Glutamatergic neuron (in vitro differentiated cells): Measurements from ENCODE around the gene CHST11. TPM values are rescaled to one million over a fixed set of nuclear protein-coding genes. Genes with fewer than 3 reads are reported as not detected.

ENCODE experiments used
- DNase-seq: peaks from one replicate; pipeline ENCODE4 v3.0.0; 2022
- H3K27ac Mint-ChIP-seq: one replicate; pipeline ENCODE4 v1.8.0; 2020; ENCODE audit warnings: mild to moderate bottlenecking, mixed read lengths, inconsistent platforms; ENCODE audit not compliant: unreplicated experiment
- H3K27me3 Mint-ChIP-seq: one replicate; pipeline ENCODE4 v1.8.0; 2020; ENCODE audit warnings: mild to moderate bottlenecking, moderate library complexity, mixed read lengths, inconsistent platforms; ENCODE audit not compliant: unreplicated experiment
- H3K36me3 Mint-ChIP-seq: one replicate; pipeline ENCODE4 v1.8.0; 2020; ENCODE audit warnings: mild to moderate bottlenecking, mixed read lengths, inconsistent platforms; ENCODE audit not compliant: unreplicated experiment
- H3K4me1 Mint-ChIP-seq: one replicate; pipeline ENCODE4 v1.8.0; 2020; ENCODE audit warnings: mild to moderate bottlenecking, low read depth, mixed read lengths, inconsistent platforms; ENCODE audit not compliant: unreplicated experiment
- H3K4me3 Mint-ChIP-seq: one replicate; pipeline ENCODE4 v1.8.0; 2020; ENCODE audit warnings: mild to moderate bottlenecking, mixed read lengths, inconsistent platforms; ENCODE audit not compliant: unreplicated experiment
- H3K9me3 Mint-ChIP-seq: one replicate; pipeline ENCODE4 v1.8.0; 2020; ENCODE audit warnings: mild to moderate bottlenecking, moderate library complexity, mixed read lengths, inconsistent platforms; ENCODE audit not compliant: unreplicated experiment
- CTCF ChIP-seq: fragments of 200-600 bp; sonication (generic); IDR thresholded peaks from one replicate; pipeline ENCODE4 v1.5.0; 2021; ENCODE audit not compliant: partially characterized antibody, unreplicated experiment
- total RNA-seq: library from RNA; stranded (reverse); fragmentation: NEBNext Ultra II Directional; extraction: Animal tissue kit (Norgen Biotek cat#: 25700); gene quantifications from one replicate; pipeline ENCODE4 v1.2.1, GENCODE V29; 2021; ENCODE audit not compliant: unreplicated experiment

The CHST11 gene
- total RNA-seq, 1 donor from 2014 or later, result 11.5 TPM

- DNase-seq, result no peak
- no peak for TF ChIP-seq CTCF
- Mint-ChIP-seq H3K27ac (no peak overlapping the region), H3K4me1 (peaks cover 33% of the 10 kb centered on the region), H3K36me3 (no peaks in the 10 kb centered on the region), H3K27me3 (no peaks in the 10 kb centered on the region), H3K4me3 (no peak overlapping the region), H3K9me3 (peaks cover 3% of the 10 kb centered on the region)
Observed at GRCh38 chr12:104720339-104721038, 263.7 kb downstream of the CHST11 start.

GRCh38 chr12:104721039-104721405, 264.3 kb downstream of the CHST11 start:
- Mint-ChIP-seq H3K9me3 (peaks cover 3% of the 10 kb centered on the region), H3K27me3 (no peaks in the 10 kb centered on the region)

GRCh38 chr12:104721936-104722335, 265.2 kb downstream of the CHST11 start:
- H3K27me3 Mint-ChIP-seq, result no peaks in the 10 kb centered on the region
- TF ChIP-seq CTCF, result no peak
- DNase-seq, result no peak
- no peaks in the 10 kb centered on the region for H3K36me3 Mint-ChIP-seq
- H3K4me3 Mint-ChIP-seq, result no peak overlapping the region
- H3K9me3 Mint-ChIP-seq, result peaks cover 3% of the 10 kb centered on the region
- H3K4me1 Mint-ChIP-seq, result peaks cover 27% of the 10 kb centered on the region
- no peak overlapping the region for H3K27ac Mint-ChIP-seq

More at GRCh38 chr12:104721039-104721405, 264.3 kb downstream of the CHST11 start:
- Mint-ChIP-seq H3K27ac (no peak overlapping the region), H3K36me3 (no peaks in the 10 kb centered on the region), H3K4me1 (peaks cover 29% of the 10 kb centered on the region), H3K4me3 (no peak overlapping the region)
- DNase-seq, result no peak
- TF ChIP-seq CTCF, result no peak

GRCh38 chr12:104722601-104723534, 266.1 kb downstream of the CHST11 start:
- H3K4me3 Mint-ChIP-seq, result no peak overlapping the region
- no peak for DNase-seq

More at GRCh38 chr12:104722601-104723534, 266.1 kb downstream of the CHST11 start:
- peaks cover 3% of the 10 kb centered on the region for H3K9me3 Mint-ChIP-seq
- TF ChIP-seq CTCF, result no peak
- H3K36me3 Mint-ChIP-seq, result no peaks in the 10 kb centered on the region
- H3K27me3 Mint-ChIP-seq, result no peaks in the 10 kb centered on the region
- H3K27ac Mint-ChIP-seq, result peak overlapping the region; percentile 38
- H3K4me1 Mint-ChIP-seq, result peaks cover 27% of the 10 kb centered on the region
